ENCODE data around the gene PLIN1. TPM values are rescaled to one million over a fixed set of nuclear protein-coding genes. Genes with fewer than 3 reads are reported as not detected.

The PLIN1 gene
- total RNA-seq, 1 donor from 2014 or later = 0.14 TPM

DNA sequence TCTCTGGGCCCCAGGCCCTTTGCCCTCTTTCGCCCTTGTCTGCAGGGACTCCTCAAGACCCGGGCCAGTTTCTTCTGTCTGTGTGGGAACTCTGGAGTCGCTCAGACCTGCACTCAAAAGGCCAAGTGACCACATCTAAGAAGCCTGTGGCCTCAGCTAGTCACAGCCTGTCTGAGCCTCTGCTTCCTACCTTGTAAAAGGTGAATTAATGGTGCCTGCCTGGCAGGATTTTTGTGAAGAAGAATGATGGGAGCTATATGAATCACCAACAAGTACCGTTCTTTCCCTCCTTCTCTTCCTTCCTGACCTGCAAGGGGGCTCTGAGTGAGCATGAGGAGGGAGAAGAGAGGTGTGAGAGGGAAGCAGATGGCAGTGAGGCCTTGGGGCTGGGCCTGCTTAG lies 7.5 kb downstream of the PLIN1 start:
- FAIRE-seq = no peak
- TF ChIP-seq, protein P1, sequence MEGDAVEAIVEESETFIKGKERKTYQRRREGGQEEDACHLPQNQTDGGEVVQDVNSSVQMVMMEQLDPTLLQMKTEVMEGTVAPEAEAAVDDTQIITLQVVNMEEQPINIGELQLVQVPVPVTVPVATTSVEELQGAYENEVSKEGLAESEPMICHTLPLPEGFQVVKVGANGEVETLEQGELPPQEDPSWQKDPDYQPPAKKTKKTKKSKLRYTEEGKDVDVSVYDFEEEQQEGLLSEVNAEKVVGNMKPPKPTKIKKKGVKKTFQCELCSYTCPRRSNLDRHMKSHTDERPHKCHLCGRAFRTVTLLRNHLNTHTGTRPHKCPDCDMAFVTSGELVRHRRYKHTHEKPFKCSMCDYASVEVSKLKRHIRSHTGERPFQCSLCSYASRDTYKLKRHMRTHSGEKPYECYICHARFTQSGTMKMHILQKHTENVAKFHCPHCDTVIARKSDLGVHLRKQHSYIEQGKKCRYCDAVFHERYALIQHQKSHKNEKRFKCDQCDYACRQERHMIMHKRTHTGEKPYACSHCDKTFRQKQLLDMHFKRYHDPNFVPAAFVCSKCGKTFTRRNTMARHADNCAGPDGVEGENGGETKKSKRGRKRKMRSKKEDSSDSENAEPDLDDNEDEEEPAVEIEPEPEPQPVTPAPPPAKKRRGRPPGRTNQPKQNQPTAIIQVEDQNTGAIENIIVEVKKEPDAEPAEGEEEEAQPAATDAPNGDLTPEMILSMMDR (IDR thresholded peaks at IDR 0.05; ENCODE audit: insufficient read depth, low read depth, low read length) = no peak
- no peak for TF ChIP-seq EZH2 (IDR thresholded peaks at IDR 0.05; ENCODE audit: insufficient read depth, low read length)
- H3K27me3 Mint-ChIP-seq (ENCODE audit: low read depth, unreplicated experiment) = peaks cover 31% of the 10 kb centered on the region
- no peaks in the 10 kb centered on the region for H3K79me2 ChIP-seq (ENCODE audit: insufficient read depth, low read length)
- H3K27me3 ChIP-seq (ENCODE audit: insufficient read depth, low read length) = peaks cover 3% of the 10 kb centered on the region
- peaks cover 7% of the 10 kb centered on the region for H3K9me3 Mint-ChIP-seq (ENCODE audit: unreplicated experiment)
- no peak for DNase-seq (ENCODE audit: low read depth)
- no peaks in the 10 kb centered on the region for H3K9me3 ChIP-seq (ENCODE audit: insufficient read depth, low read depth, low read length)
- no peak overlapping the region for H3K4me3 Mint-ChIP-seq (ENCODE audit: unreplicated experiment)
- H3K4me3 ChIP-seq (ENCODE audit: insufficient read depth, low read depth, low read length) = no peak overlapping the region
- no peaks in the 10 kb centered on the region for H3K4me1 ChIP-seq (ENCODE audit: insufficient read depth, low read length)
- no peak overlapping the region for H2AFZ ChIP-seq (ENCODE audit: low read depth, low read length)
- H3K4me2 ChIP-seq (ENCODE audit: low read length) = no peak overlapping the region
- peaks cover 1% of the 10 kb centered on the region for H3K36me3 Mint-ChIP-seq (ENCODE audit: low read depth, unreplicated experiment)
- no peak overlapping the region for H3K27ac ChIP-seq (ENCODE audit: low read depth, low read length)
- no peaks in the 10 kb centered on the region for H3K36me3 ChIP-seq (ENCODE audit: insufficient read depth, low read length)
- H3K9ac ChIP-seq (ENCODE audit: low read length) = no peak overlapping the region
- no peaks in the 10 kb centered on the region for H4K20me1 ChIP-seq (ENCODE audit: insufficient read depth, low read length)
- no peak overlapping the region for H3K27ac Mint-ChIP-seq (ENCODE audit: unreplicated experiment)
- H3K4me1 Mint-ChIP-seq (ENCODE audit: low read depth, unreplicated experiment) = peaks cover 7% of the 10 kb centered on the region

DNA sequence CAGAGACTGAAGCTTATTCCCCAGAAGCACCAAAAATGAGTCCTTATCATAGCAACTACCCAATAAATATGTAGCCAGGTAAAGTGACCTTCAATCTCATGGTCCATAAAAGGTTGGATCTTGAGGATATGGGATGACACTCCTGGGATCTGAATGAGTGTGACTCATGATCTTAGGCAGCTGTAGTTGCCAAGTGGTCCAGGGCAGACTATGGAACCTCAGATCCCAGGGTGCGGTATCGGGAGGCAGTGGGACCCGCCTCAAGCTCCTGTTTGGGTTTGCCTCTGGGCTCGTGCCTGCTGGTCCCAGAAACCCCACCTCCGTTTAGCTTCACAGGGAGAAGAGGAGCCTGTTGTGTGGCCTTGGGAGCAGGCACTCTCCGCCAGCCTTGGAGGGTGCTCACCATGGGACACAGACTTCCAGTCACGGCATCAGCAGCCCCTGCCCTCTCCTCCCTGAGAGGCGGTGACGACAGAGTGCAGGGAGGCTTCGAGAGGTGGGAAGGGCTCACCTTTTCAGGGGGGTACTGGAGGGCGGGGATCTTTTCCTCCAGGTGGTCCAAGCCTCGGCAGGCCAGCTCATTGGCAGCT lies 8.1 kb downstream of the PLIN1 start:
- H3K4me3 Mint-ChIP-seq (ENCODE audit: unreplicated experiment) = no peak overlapping the region

DNA sequence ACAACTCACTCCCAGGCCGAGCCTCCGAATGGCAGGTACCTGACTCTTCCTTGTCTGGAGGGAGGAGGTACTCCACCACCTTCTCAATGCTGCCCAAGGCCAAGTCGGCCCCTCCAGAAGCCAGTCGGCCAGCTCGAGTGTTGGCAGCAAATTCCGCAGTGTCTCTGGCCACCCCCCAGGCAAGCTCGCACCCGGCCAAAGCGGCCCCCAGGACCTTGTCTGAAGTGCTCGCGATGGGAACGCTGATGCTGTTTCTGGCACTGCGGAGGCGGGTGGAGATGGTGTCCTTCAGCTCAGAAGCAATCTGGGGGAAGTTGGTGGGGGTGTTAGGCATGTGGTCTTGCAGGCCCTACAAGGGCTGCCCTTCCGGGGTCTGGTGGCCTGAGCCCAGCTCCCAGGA lies 9.2 kb downstream of the PLIN1 start:
- no peak overlapping the region for H3K4me2 ChIP-seq (ENCODE audit: low read length)
- Mint-ChIP-seq H3K4me3 (ENCODE audit: unreplicated experiment) (no peak overlapping the region), H3K27ac (ENCODE audit: unreplicated experiment) (no peak overlapping the region), H3K9me3 (ENCODE audit: unreplicated experiment) (peaks cover 7% of the 10 kb centered on the region), H3K27me3 (ENCODE audit: low read depth, unreplicated experiment) (peaks cover 26% of the 10 kb centered on the region), H3K36me3 (ENCODE audit: low read depth, unreplicated experiment) (peaks cover 1% of the 10 kb centered on the region), H3K4me1 (ENCODE audit: low read depth, unreplicated experiment) (peaks cover 7% of the 10 kb centered on the region)
- no peaks in the 10 kb centered on the region for H4K20me1 ChIP-seq (ENCODE audit: insufficient read depth, low read length)
- no peak overlapping the region for H3K4me3 ChIP-seq (ENCODE audit: insufficient read depth, low read depth, low read length)
- H3K4me1 ChIP-seq (ENCODE audit: insufficient read depth, low read length) = peaks cover 5% of the 10 kb centered on the region
- peaks cover 3% of the 10 kb centered on the region for H3K27me3 ChIP-seq (ENCODE audit: insufficient read depth, low read length)
- no peaks in the 10 kb centered on the region for H3K79me2 ChIP-seq (ENCODE audit: insufficient read depth, low read length)
- DNase-seq (ENCODE audit: low read depth) (no peak), FAIRE-seq (no peak)
- no peak overlapping the region for H2AFZ ChIP-seq (ENCODE audit: low read depth, low read length)
- H3K9ac ChIP-seq (ENCODE audit: low read length) = no peak overlapping the region
- H3K36me3 ChIP-seq (ENCODE audit: insufficient read depth, low read length) = no peaks in the 10 kb centered on the region
- no peak overlapping the region for H3K27ac ChIP-seq (ENCODE audit: low read depth, low read length)
- no peak for TF ChIP-seq EZH2 (IDR thresholded peaks at IDR 0.05; ENCODE audit: insufficient read depth, low read length)
- TF ChIP-seq, protein P1 (IDR thresholded peaks at IDR 0.05; ENCODE audit: insufficient read depth, low read depth, low read length) = no peak
- H3K9me3 ChIP-seq (ENCODE audit: insufficient read depth, low read depth, low read length) = no peaks in the 10 kb centered on the region

More for the DNA sequence above, 8.1 kb downstream of the PLIN1 start:
- Histone ChIP-seq H3K79me2 (ENCODE audit: insufficient read depth, low read length) (no peaks in the 10 kb centered on the region), H3K27me3 (ENCODE audit: insufficient read depth, low read length) (peaks cover 3% of the 10 kb centered on the region), H3K9ac (ENCODE audit: low read length) (no peak overlapping the region), H3K36me3 (ENCODE audit: insufficient read depth, low read length) (no peaks in the 10 kb centered on the region), H3K27ac (ENCODE audit: low read depth, low read length) (no peak overlapping the region), H2AFZ (ENCODE audit: low read depth, low read length) (no peak overlapping the region), H3K9me3 (ENCODE audit: insufficient read depth, low read depth, low read length) (no peaks in the 10 kb centered on the region), H3K4me2 (ENCODE audit: low read length) (no peak overlapping the region), H3K4me1 (ENCODE audit: insufficient read depth, low read length) (peaks cover under 1% of the 10 kb centered on the region), H4K20me1 (ENCODE audit: insufficient read depth, low read length) (no peaks in the 10 kb centered on the region), H3K4me3 (ENCODE audit: insufficient read depth, low read depth, low read length) (no peak overlapping the region)
- H3K27me3 Mint-ChIP-seq (ENCODE audit: low read depth, unreplicated experiment) = peaks cover 28% of the 10 kb centered on the region
- FAIRE-seq (no peak), DNase-seq (ENCODE audit: low read depth) (no peak)
- peaks cover 7% of the 10 kb centered on the region for H3K4me1 Mint-ChIP-seq (ENCODE audit: low read depth, unreplicated experiment)
- H3K9me3 Mint-ChIP-seq (ENCODE audit: unreplicated experiment) = peaks cover 7% of the 10 kb centered on the region
- TF ChIP-seq EZH2 (IDR thresholded peaks at IDR 0.05; ENCODE audit: insufficient read depth, low read length) = no peak
- TF ChIP-seq, protein P1 (IDR thresholded peaks at IDR 0.05; ENCODE audit: insufficient read depth, low read depth, low read length) = no peak
- H3K27ac Mint-ChIP-seq (ENCODE audit: unreplicated experiment) = no peak overlapping the region
- H3K36me3 Mint-ChIP-seq (ENCODE audit: low read depth, unreplicated experiment) = peaks cover 1% of the 10 kb centered on the region
